ENCODE results near the gene KRTAP6-2. TPM values are rescaled to one million over a fixed set of nuclear protein-coding genes. Genes with fewer than 3 reads are reported as not detected.

The KRTAP6-2 gene
- polyA plus RNA-seq, 2 of the 4 experiments (the other 2 are of a cell fraction), result not detected

DNA sequence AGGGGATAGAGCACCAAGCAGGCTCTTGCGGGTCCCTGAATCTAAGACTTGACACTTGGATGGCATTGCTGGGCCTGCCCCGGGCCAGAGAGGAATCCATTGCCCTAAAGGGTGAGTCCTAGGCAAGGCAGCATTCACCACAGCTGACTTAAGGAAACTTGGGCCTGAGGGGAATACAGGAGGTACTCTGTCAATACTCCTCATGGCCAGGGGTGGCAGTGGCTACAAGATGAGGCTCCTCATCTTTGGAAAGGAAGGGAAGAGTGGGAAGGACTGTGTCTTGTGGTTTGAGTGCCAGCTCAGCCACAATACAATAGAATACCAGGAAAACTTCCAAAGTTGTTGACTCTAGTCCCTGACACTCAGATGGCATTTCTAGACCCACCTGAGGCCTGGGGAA lies 7.3 kb upstream of the KRTAP6-2 start:
- no peaks in the 10 kb centered on the region for H3K9me3 ChIP-seq
- H3K4me3 ChIP-seq, result no peak overlapping the region
- ChIA-PET CTCF (no interaction called here), POLR2A (no interaction called here)
- WGBS (ENCODE audit: missing lambda C conversion rate), result no CpG with 5 or more reads among the region's 2 CpGs
- no peak for TF ChIP-seq ATOH8 (CRISPR knock-in tag; IDR thresholded peaks at IDR 0.05; ENCODE audit: low read depth)
- TF ChIP-seq TFCP2L1 (CRISPR knock-in tag; IDR thresholded peaks at IDR 0.05), result no peak
- no peak for TF ChIP-seq ZSCAN20 (CRISPR knock-in tag; IDR thresholded peaks at IDR 0.05)
- TF ChIP-seq USF2 (IDR thresholded peaks at IDR 0.05), result no peak
- no peak for TF ChIP-seq NR3C1 (IDR thresholded peaks at IDR 0.05)
- TF ChIP-seq SMC3 (IDR thresholded peaks at IDR 0.05), result no peak
- no peak for TF ChIP-seq CEBPB (IDR thresholded peaks at IDR 0.05)
- no peak for TF ChIP-seq RAD21 (conservative IDR thresholded peaks at IDR 0.05 in 1 of 2, IDR thresholded peaks at IDR 0.05 in 1 of 2)
- TF ChIP-seq FOSL2 (IDR thresholded peaks at IDR 0.05), result no peak
- TF ChIP-seq FOSL2 (CRISPR knock-in tag; IDR thresholded peaks at IDR 0.05), result no peak
- TF ChIP-seq, protein P1, sequence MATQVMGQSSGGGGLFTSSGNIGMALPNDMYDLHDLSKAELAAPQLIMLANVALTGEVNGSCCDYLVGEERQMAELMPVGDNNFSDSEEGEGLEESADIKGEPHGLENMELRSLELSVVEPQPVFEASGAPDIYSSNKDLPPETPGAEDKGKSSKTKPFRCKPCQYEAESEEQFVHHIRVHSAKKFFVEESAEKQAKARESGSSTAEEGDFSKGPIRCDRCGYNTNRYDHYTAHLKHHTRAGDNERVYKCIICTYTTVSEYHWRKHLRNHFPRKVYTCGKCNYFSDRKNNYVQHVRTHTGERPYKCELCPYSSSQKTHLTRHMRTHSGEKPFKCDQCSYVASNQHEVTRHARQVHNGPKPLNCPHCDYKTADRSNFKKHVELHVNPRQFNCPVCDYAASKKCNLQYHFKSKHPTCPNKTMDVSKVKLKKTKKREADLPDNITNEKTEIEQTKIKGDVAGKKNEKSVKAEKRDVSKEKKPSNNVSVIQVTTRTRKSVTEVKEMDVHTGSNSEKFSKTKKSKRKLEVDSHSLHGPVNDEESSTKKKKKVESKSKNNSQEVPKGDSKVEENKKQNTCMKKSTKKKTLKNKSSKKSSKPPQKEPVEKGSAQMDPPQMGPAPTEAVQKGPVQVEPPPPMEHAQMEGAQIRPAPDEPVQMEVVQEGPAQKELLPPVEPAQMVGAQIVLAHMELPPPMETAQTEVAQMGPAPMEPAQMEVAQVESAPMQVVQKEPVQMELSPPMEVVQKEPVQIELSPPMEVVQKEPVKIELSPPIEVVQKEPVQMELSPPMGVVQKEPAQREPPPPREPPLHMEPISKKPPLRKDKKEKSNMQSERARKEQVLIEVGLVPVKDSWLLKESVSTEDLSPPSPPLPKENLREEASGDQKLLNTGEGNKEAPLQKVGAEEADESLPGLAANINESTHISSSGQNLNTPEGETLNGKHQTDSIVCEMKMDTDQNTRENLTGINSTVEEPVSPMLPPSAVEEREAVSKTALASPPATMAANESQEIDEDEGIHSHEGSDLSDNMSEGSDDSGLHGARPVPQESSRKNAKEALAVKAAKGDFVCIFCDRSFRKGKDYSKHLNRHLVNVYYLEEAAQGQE (IDR thresholded peaks at IDR 0.05), result no peak
- no peak for TF ChIP-seq EHMT2 (IDR thresholded peaks at IDR 0.05; ENCODE audit: low read depth)
- TF ChIP-seq RFX5 (IDR thresholded peaks at IDR 0.05), result no peak
- TF ChIP-seq CHD2 (IDR thresholded peaks at IDR 0.05; ENCODE audit: low read length, partially characterized antibody), result no peak
- H3K4me2 ChIP-seq, result no peak overlapping the region
- H3K4me1 ChIP-seq, result no peaks in the 10 kb centered on the region
- FAIRE-seq, result no peak
- no peak for DNase-seq (ENCODE audit: low read depth in 1 of 2, low spot score in 1 of 2)
- no peak overlapping the region for H3K27ac ChIP-seq
- no peak for ATAC-seq

DNA sequence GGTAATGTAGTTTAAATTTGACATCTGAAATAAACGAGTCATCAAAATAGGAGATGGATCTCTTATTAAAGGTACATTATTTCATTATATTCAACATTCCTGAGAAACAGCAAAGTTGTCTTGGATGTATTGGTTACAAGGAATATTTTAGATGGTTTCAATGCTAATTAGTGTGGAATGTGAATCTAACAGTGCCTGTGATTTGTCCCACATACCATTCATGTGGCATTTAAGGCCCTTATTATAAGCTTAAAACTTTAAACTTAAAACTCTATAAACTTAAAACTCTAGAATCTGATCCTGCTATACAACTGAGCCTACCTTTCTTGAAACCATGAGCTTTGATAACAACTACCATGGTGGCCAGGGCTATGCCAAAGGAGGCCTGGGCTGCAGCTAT lies 2.1 kb upstream of the KRTAP6-2 start, which contains the start of gene KRTAP22-1:
Gene KRTAP22-1, plus strand, starts transcription at position 301 of the 400 bp plus-strand sequence.
- Histone ChIP-seq H3K9me3 (no peaks in the 10 kb centered on the region), H3K4me2 (no peak within 1 kb of the TSS), H3K4me1 (no peaks in the 10 kb centered on the region), H3K4me3 (no peak within 1 kb of the TSS), H3K27ac (no peak within 1 kb of the TSS)
- ATAC-seq (no peak), FAIRE-seq (no peak), DNase-seq (ENCODE audit: low read depth in 1 of 2, low spot score in 1 of 2) (no peak)
- ChIA-PET POLR2A (no interaction called here), CTCF (no interaction called here)
- 0% methylated on average over 1 of the region's 1 CpG for WGBS (ENCODE audit: missing lambda C conversion rate)
- no peak for TF ChIP-seq HOXB5 (CRISPR knock-in tag; IDR thresholded peaks at IDR 0.05)
- TF ChIP-seq, protein P2, sequence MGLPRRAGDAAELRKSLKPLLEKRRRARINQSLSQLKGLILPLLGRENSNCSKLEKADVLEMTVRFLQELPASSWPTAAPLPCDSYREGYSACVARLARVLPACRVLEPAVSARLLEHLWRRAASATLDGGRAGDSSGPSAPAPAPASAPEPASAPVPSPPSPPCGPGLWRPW (IDR thresholded peaks at IDR 0.05), result no peak
- no peak for TF ChIP-seq CEBPB (IDR thresholded peaks at IDR 0.05)

- 12% methylated on average over 3 of the region's 4 CpGs for WGBS (ENCODE audit: missing lambda C conversion rate)
- FAIRE-seq, result no peak
- no peak within 1 kb of the TSS for H3K27ac ChIP-seq
- DNase-seq (ENCODE audit: low read depth in 1 of 2, low spot score in 1 of 2), result no peak
- H3K9me3 ChIP-seq, result no peaks in the 10 kb centered on the region
- no peak within 1 kb of the TSS for H3K4me3 ChIP-seq
- no peak for ATAC-seq
- ChIA-PET POLR2A (no interaction called here), CTCF (no interaction called here)
- no peaks in the 10 kb centered on the region for H3K4me1 ChIP-seq
- no peak within 1 kb of the TSS for H3K4me2 ChIP-seq
- TF ChIP-seq MAZ (IDR thresholded peaks at IDR 0.05; ENCODE audit: borderline replicate concordance, low read depth, low read length) (no peak), EHF (CRISPR knock-in tag; IDR thresholded peaks at IDR 0.05) (no peak), JUNB (IDR thresholded peaks at IDR 0.05) (no peak), E2F6 (IDR thresholded peaks at IDR 0.05; ENCODE audit: borderline replicate concordance, low read depth) (no peak), BCL3 (IDR thresholded peaks at IDR 0.05) (no peak), POLR2A (IDR thresholded peaks at IDR 0.05; ENCODE audit: low read length) (no peak), FOSB (CRISPR knock-in tag; IDR thresholded peaks at IDR 0.05) (no peak), ATOH8 (CRISPR knock-in tag; IDR thresholded peaks at IDR 0.05; ENCODE audit: low read depth) (no peak), EP300 (IDR thresholded peaks at IDR 0.05) (no peak), ZC3H11A (IDR thresholded peaks at IDR 0.05) (no peak)
- TF ChIP-seq, protein P3, sequence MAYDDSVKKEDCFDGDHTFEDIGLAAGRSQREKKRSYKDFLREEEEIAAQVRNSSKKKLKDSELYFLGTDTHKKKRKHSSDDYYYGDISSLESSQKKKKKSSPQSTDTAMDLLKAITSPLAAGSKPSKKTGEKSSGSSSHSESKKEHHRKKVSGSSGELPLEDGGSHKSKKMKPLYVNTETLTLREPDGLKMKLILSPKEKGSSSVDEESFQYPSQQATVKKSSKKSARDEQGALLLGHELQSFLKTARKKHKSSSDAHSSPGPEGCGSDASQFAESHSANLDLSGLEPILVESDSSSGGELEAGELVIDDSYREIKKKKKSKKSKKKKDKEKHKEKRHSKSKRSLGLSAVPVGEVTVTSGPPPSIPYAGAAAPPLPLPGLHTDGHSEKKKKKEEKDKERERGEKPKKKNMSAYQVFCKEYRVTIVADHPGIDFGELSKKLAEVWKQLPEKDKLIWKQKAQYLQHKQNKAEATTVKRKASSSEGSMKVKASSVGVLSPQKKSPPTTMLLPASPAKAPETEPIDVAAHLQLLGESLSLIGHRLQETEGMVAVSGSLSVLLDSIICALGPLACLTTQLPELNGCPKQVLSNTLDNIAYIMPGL (CRISPR knock-in tag; IDR thresholded peaks at IDR 0.05; ENCODE audit: borderline replicate concordance), result no peak
These were observed 6.6 kb downstream of the KRTAP6-2 start, which contains the start of gene KRTAP6-3 for GRCh38 chr21:30592140-30592539. Gene KRTAP6-3, plus strand, starts transcription at chr21:30592440. Its CDS starts 6 bp downstream, at chr21:30592446.
